ENCODE data around the gene ARMCX2. TPM values are rescaled to one million over a fixed set of nuclear protein-coding genes. Genes with fewer than 3 reads are reported as not detected.

Gene ARMCX2
- total RNA-seq, 4 donors from 2014 or later: 16.4 to 105 (median 55.6) TPM

- intact Hi-C loops (cut with DNase I; ENCODE audit: low total_unique reads): no loop called here
- TF ChIP-seq CTCF (IDR thresholded peaks at IDR 0.05) (no peak), POLR2A (IDR thresholded peaks at IDR 0.05) (no peak)
- no peaks in the 10 kb centered on the region for H3K36me3 ChIP-seq
- H3K9me3 ChIP-seq: no peaks in the 10 kb centered on the region
- no peak overlapping the region for H3K4me3 ChIP-seq
- no peak overlapping the region for H3K27ac ChIP-seq
- no peaks in the 10 kb centered on the region for H3K4me1 ChIP-seq
- H3K27me3 ChIP-seq: no peaks in the 10 kb centered on the region
- DNase-seq: no peak
These were observed 26.9 kb upstream of the ARMCX2 start for GRCh38 chrX:101686574-101686973.

- DNase-seq: no peak
- no peak for TF ChIP-seq CTCF (IDR thresholded peaks at IDR 0.05)
- TF ChIP-seq POLR2A (IDR thresholded peaks at IDR 0.05): no peak
- Histone ChIP-seq H3K9me3 (no peaks in the 10 kb centered on the region), H3K4me3 (no peak overlapping the region), H3K4me1 (no peaks in the 10 kb centered on the region), H3K36me3 (no peaks in the 10 kb centered on the region), H3K27ac (no peak overlapping the region), H3K27me3 (no peaks in the 10 kb centered on the region)
- intact Hi-C loops (cut with DNase I; ENCODE audit: low total_unique reads): no loop called here
These were observed 26.3 kb upstream of the ARMCX2 start for GRCh38 chrX:101685923-101686322.

GRCh38 chrX:101682723-101683122 is 23.1 kb upstream of the ARMCX2 start:
- Histone ChIP-seq H3K27me3 (peaks cover 0 to 11% of the 10 kb centered on the region in 2 donors), H3K36me3 (no peaks in the 10 kb centered on the region), H3K9me3 (no peaks in the 10 kb centered on the region), H3K4me1 (no peaks in the 10 kb centered on the region), H3K4me3 (no peak overlapping the region), H3K27ac (no peak overlapping the region)
- DNase-seq: no peak
- intact Hi-C loops (cut with DNase I; ENCODE audit: low total_unique reads): no loop called here
- TF ChIP-seq POLR2A (IDR thresholded peaks at IDR 0.05): no peak
- TF ChIP-seq CTCF (IDR thresholded peaks at IDR 0.05): no peak

- H3K27ac ChIP-seq: no peak overlapping the region
- H3K4me3 ChIP-seq: no peak overlapping the region
- peaks cover 0 to 11% of the 10 kb centered on the region in 2 donors for H3K27me3 ChIP-seq
- TF ChIP-seq POLR2A (IDR thresholded peaks at IDR 0.05) (no peak), CTCF (IDR thresholded peaks at IDR 0.05) (no peak)
- intact Hi-C loops (cut with DNase I; ENCODE audit: low total_unique reads): no loop called here
- H3K36me3 ChIP-seq: no peaks in the 10 kb centered on the region
- no peak for DNase-seq
- no peaks in the 10 kb centered on the region for H3K9me3 ChIP-seq
- H3K4me1 ChIP-seq: no peaks in the 10 kb centered on the region
These were observed 17.4 kb upstream of the ARMCX2 start for GRCh38 chrX:101677028-101677427.

- H3K27me3 ChIP-seq: peaks cover 0 to 11% of the 10 kb centered on the region in 2 donors
- TF ChIP-seq POLR2A (IDR thresholded peaks at IDR 0.05) (no peak), CTCF (IDR thresholded peaks at IDR 0.05) (no peak)
- no peak overlapping the region for H3K27ac ChIP-seq
- H3K36me3 ChIP-seq: no peaks in the 10 kb centered on the region
- H3K4me3 ChIP-seq: no peak overlapping the region
- intact Hi-C loops (cut with DNase I; ENCODE audit: low total_unique reads): no loop called here
- DNase-seq: no peak
- no peaks in the 10 kb centered on the region for H3K4me1 ChIP-seq
- no peaks in the 10 kb centered on the region for H3K9me3 ChIP-seq
These were observed 16.9 kb upstream of the ARMCX2 start for GRCh38 chrX:101676571-101676970.

All from uterus (tissue), 4 donors.